Endodermal cell (in vitro differentiated cells): ENCODE data around the gene OSBPL3. TPM values are rescaled to one million over a fixed set of nuclear protein-coding genes. Genes with fewer than 3 reads are reported as not detected.

Experiments
- DNase-seq: peaks from one replicate; pipeline ENCODE4 v3.0.0-alpha.2; 2017
- H3K27ac ChIP-seq: 2 replicates; pipeline ENCODE4 v1.5.1; 2013; ENCODE audit warnings: mild to moderate bottlenecking, low read depth, low read length, moderate library complexity
- H3K27me3 ChIP-seq: 2 replicates; pipeline ENCODE4 v1.6.1; 2013; ENCODE audit warnings: mild to moderate bottlenecking, low read length, moderate library complexity; ENCODE audit not compliant: insufficient read depth, control insufficient read depth, poor library complexity, severe bottlenecking
- H3K36me3 ChIP-seq: 2 replicates; pipeline ENCODE4 v1.7.0; 2013; ENCODE audit warnings: mild to moderate bottlenecking, low read length, moderate library complexity; ENCODE audit not compliant: control insufficient read depth, insufficient read depth
- H3K4me1 ChIP-seq: one replicate; pipeline ENCODE4 v1.7.0; 2013; ENCODE audit warnings: low read length; ENCODE audit not compliant: control insufficient read depth, insufficient read depth
- H3K4me3 ChIP-seq: 2 replicates; pipeline ENCODE4 v1.5.1; 2013; ENCODE audit warnings: mild to moderate bottlenecking, low read length, moderate library complexity
- H3K9ac ChIP-seq: 2 replicates; pipeline ENCODE4 v1.6.1; 2013; ENCODE audit warnings: mild to moderate bottlenecking, low read length, moderate library complexity; ENCODE audit not compliant: poor library complexity, severe bottlenecking; ENCODE audit errors: extremely low read depth
- H3K9me3 ChIP-seq: 2 replicates; pipeline ENCODE4 v1.6.1; 2013; ENCODE audit warnings: mild to moderate bottlenecking, low read length, moderate library complexity; ENCODE audit not compliant: control insufficient read depth
- H3K27ac Mint-ChIP-seq: 2 replicates; pipeline ENCODE4 v1.8.0; 2020; ENCODE audit warnings: mixed read lengths
- H3K27me3 Mint-ChIP-seq: 2 replicates; pipeline ENCODE4 v1.8.0; 2021; ENCODE audit warnings: mild to moderate bottlenecking, mixed read lengths; ENCODE audit not compliant: insufficient read depth
- H3K36me3 Mint-ChIP-seq: 2 replicates; pipeline ENCODE4 v1.8.0; 2020; ENCODE audit warnings: low read depth, mixed read lengths
- H3K4me1 Mint-ChIP-seq: 2 replicates; pipeline ENCODE4 v1.8.0; 2020; ENCODE audit warnings: mixed read lengths
- H3K4me3 Mint-ChIP-seq: 2 replicates; pipeline ENCODE4 v1.8.0; 2020; ENCODE audit warnings: mild to moderate bottlenecking, moderate library complexity, mixed read lengths
- H3K9me3 Mint-ChIP-seq: 2 replicates; pipeline ENCODE4 v1.8.0; 2020; ENCODE audit warnings: mild to moderate bottlenecking, mixed read lengths
- CTCF ChIP-seq: fragments of 200-600 bp; sonication (generic); conservative IDR thresholded peaks from 2 replicates; pipeline ENCODE4 v1.5.0; 2021; ENCODE audit warnings: antibody characterized with exemption, mild to moderate bottlenecking
- WGBS, 2 experiments: methylation state at CpG; one replicate each; pipeline versions ENCODE4 v1.1.5 to v1.1.7; 2013; ENCODE audit warnings: missing lambda C conversion rate in 2 of 2, mixed read lengths in 1 of 2; ENCODE audit not compliant: insufficient coverage in 1 of 2, insufficient read length in 1 of 2; 5-methylcytosine and 5-hydroxymethylcytosine counted together
- total RNA-seq, 2 donors: library from RNA; stranded (reverse); fragmentation: NEBNext Ultra II Directional in 1 of 2; extraction: Animal tissue kit (Norgen Biotek cat#: 25700) in 1 of 2; gene quantifications; 2 replicates in 1 of 2; 3 replicates in 1 of 2; pipeline ENCODE4 v1.2.1, GENCODE V29; 2021

The OSBPL3 gene
- total RNA-seq, 2 donors from 2014 or later = 9.8 to 11.3 TPM

DNA sequence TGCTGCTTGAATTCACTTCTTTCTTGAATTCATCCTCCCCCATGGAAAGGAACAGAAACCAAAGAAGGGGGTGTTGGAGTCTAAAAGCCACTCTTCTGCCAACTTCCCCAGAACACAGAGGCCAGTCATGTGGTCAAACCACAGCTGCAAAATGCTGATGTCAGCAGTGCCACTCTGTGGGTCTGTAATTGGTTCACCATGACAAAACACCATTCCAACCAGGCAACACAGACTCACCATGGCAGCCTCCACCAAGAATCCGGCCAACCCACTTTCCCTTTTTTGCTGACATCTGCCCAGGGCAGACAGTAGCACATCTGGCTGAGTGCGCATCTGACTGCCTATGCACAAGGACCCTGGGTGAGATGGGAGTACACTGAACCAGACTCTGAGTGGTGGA lies 16.8 kb downstream of the OSBPL3 start:
- Mint-ChIP-seq H3K9me3 (no peaks in the 10 kb centered on the region), H3K4me3 (no peak overlapping the region), H3K4me1 (peaks cover 25% of the 10 kb centered on the region), H3K27me3 (no peaks in the 10 kb centered on the region), H3K27ac (no peak overlapping the region), H3K36me3 (no peaks in the 10 kb centered on the region)
- no peak overlapping the region for H3K4me3 ChIP-seq
- no peak overlapping the region for H3K27ac ChIP-seq
- no peaks in the 10 kb centered on the region for H3K27me3 ChIP-seq
- TF ChIP-seq CTCF = no peak
- WGBS, 2 experiments = 94% methylated on average over 2 of the region's 2 CpGs; no CpG with 5 or more reads in 1 of the 2 experiments
- H3K9ac ChIP-seq = no peak overlapping the region
- no peaks in the 10 kb centered on the region for H3K36me3 ChIP-seq
- DNase-seq = no peak
- no peaks in the 10 kb centered on the region for H3K4me1 ChIP-seq
- no peaks in the 10 kb centered on the region for H3K9me3 ChIP-seq

- no peaks in the 10 kb centered on the region for H3K27me3 Mint-ChIP-seq
Measured at GRCh38 chr7:24962418-24962962, 17.5 kb downstream of the OSBPL3 start.

DNA sequence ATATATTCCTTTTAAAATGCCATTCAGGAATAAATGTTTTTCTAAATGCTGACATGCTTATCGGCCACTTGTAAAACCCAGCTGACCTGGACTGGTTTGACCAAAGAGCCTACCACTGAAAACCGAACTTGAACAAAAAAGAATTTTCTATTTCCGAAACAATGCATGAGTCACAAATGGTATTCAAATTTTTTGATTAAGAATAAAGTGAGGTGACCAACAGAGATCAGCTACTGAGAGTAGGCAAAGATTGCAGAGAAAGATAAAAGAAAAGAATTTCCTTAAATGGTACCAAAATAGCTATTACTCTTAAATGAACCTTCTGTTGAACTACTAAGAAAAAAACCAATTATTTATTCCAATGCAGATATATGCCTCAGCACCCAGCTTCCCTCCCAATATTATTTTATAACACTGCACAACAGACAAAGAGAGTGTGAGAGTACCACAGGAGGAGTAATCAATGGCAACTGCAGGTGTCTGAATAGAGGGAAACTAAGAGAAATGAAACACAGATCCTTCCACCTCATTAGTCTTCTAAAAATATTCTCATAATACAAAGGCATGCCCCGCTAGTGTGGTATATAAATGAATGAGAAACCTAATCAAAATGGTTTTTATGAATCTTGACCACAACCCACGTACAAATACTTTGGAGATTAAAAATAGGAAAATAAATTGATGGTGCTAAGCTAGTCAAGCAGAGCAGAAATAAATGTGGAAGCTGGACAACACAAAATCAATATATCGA lies 20.1 kb downstream of the OSBPL3 start:
- Mint-ChIP-seq H3K27me3 (no peaks in the 10 kb centered on the region), H3K27ac (no peak overlapping the region), H3K4me1 (peaks cover 9% of the 10 kb centered on the region), H3K4me3 (no peak overlapping the region), H3K36me3 (no peaks in the 10 kb centered on the region), H3K9me3 (no peaks in the 10 kb centered on the region)
- WGBS, 2 experiments = 97 to 98% methylated on average over 4 to 6 of the region's 6 CpGs
- Histone ChIP-seq H3K27me3 (no peaks in the 10 kb centered on the region), H3K36me3 (no peaks in the 10 kb centered on the region), H3K9ac (no peak overlapping the region), H3K9me3 (no peaks in the 10 kb centered on the region), H3K4me1 (no peaks in the 10 kb centered on the region), H3K4me3 (no peak overlapping the region), H3K27ac (no peak overlapping the region)
- TF ChIP-seq CTCF = no peak
- DNase-seq = no peak

More at GRCh38 chr7:24962418-24962962, 17.5 kb downstream of the OSBPL3 start:
- H3K4me3 ChIP-seq = no peak overlapping the region
- H3K27ac ChIP-seq = no peak overlapping the region
- no peak for DNase-seq
- peaks cover 25% of the 10 kb centered on the region for H3K4me1 Mint-ChIP-seq
- H3K36me3 Mint-ChIP-seq = no peaks in the 10 kb centered on the region
- no peak for TF ChIP-seq CTCF
- no peak overlapping the region for H3K27ac Mint-ChIP-seq
- no peaks in the 10 kb centered on the region for H3K27me3 ChIP-seq
- no peaks in the 10 kb centered on the region for H3K36me3 ChIP-seq
- no peak overlapping the region for H3K4me3 Mint-ChIP-seq
- no peaks in the 10 kb centered on the region for H3K9me3 ChIP-seq
- WGBS, 2 experiments = 78 to 89% methylated on average over 4 of the region's 4 CpGs
- no peak overlapping the region for H3K9ac ChIP-seq
- no peaks in the 10 kb centered on the region for H3K4me1 ChIP-seq
- no peaks in the 10 kb centered on the region for H3K9me3 Mint-ChIP-seq
